ENCODE data around the gene SLC23A2.

Gene SLC23A2

DNA sequence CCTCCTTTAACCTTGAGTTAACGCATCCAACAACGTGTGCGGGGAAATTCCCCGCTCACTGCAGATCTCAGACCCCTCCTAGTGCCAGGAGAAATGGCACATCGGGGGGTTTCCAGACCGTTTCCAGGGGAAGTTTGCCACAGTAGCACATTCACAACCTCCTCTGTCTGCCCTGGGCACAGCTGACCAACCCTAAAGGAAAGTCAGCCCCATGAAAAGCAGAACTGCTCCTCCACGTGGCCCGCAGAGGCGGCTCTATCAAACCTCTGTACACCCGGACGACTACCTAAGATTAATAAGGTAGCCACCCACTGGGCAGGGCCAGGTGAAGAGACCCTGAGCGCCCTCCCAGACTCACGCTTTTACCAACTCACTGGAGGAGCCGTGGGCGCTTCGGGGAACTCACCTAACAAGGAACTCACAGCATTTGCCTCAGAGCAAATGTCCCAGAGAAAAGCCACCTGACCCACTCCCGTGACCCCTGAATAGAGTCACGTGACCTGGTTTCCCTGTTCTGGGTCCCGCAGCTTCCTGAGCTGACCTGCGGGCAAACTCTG lies 186.5 kb downstream of the SLC23A2 start:
- no peak overlapping the region for H2AFZ ChIP-seq (ENCODE audit: low read length, unreplicated experiment)
- H3K36me3 ChIP-seq (ENCODE audit: insufficient read depth, low read length), result no peaks in the 10 kb centered on the region
- H3K27me3 ChIP-seq (ENCODE audit: insufficient read depth, low read length), result peaks cover 7% of the 10 kb centered on the region; the same call in 1 of the 2 replicates
- H3K27ac ChIP-seq (ENCODE audit: low read depth, low read length), result no peak overlapping the region
- H3K4me1 ChIP-seq (ENCODE audit: control insufficient read depth, insufficient read depth, low read length, unreplicated experiment), result no peaks in the 10 kb centered on the region
- H3K4me3 ChIP-seq (ENCODE audit: low read depth, low read length), result no peak overlapping the region
- no peaks in the 10 kb centered on the region for H3K79me2 ChIP-seq (ENCODE audit: control insufficient read depth, insufficient read depth, low read length, unreplicated experiment)

DNA sequence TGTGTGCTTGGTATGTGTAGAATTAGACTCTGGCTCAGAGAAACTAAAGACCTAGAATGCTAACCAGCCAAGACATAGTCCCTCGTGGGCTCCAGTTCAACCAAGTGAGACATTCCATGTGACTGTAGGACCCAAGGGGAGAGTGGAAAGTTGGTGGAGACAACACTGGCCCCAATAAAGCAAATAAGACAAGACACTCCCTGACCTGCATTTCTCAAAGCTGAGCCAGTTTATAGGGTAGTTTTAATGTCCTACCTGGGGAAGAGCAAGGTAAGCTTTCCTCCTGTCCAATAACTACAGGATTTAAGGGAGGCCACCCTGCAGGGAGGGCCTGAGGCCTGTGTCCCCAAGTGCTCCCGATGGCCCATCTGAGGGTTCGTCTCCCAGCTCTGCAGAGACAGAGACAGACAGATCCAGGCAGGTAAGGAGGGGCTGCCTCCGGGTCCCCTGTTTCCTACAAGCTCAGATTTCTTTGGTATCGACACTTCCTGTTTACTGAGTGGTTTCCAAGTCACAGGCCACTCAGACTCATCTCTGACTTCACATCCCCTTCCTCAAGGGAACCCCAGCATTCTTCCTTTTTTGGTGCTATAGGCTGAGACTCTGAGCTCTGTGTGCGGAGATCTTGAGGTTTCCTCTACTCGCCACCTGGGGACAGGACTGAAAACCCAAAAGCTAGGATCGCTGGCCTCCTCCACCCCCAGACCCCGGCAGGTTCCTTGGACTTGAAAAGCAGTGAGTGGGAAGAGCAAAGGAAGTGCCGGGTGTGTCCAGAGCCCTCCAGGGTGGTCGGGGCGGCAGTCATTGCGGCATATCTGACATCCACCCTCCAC lies 187.2 kb downstream of the SLC23A2 start:
- Histone ChIP-seq H2AFZ (ENCODE audit: low read length, unreplicated experiment) (no peak overlapping the region), H3K79me2 (ENCODE audit: control insufficient read depth, insufficient read depth, low read length, unreplicated experiment) (no peaks in the 10 kb centered on the region), H3K36me3 (ENCODE audit: insufficient read depth, low read length) (no peaks in the 10 kb centered on the region), H3K27me3 (ENCODE audit: insufficient read depth, low read length) (peaks cover 8% of the 10 kb centered on the region; the same call in 1 of the 2 replicates), H3K4me1 (ENCODE audit: control insufficient read depth, insufficient read depth, low read length, unreplicated experiment) (no peaks in the 10 kb centered on the region), H3K4me3 (ENCODE audit: low read depth, low read length) (no peak overlapping the region), H3K27ac (ENCODE audit: low read depth, low read length) (no peak overlapping the region)

DNA sequence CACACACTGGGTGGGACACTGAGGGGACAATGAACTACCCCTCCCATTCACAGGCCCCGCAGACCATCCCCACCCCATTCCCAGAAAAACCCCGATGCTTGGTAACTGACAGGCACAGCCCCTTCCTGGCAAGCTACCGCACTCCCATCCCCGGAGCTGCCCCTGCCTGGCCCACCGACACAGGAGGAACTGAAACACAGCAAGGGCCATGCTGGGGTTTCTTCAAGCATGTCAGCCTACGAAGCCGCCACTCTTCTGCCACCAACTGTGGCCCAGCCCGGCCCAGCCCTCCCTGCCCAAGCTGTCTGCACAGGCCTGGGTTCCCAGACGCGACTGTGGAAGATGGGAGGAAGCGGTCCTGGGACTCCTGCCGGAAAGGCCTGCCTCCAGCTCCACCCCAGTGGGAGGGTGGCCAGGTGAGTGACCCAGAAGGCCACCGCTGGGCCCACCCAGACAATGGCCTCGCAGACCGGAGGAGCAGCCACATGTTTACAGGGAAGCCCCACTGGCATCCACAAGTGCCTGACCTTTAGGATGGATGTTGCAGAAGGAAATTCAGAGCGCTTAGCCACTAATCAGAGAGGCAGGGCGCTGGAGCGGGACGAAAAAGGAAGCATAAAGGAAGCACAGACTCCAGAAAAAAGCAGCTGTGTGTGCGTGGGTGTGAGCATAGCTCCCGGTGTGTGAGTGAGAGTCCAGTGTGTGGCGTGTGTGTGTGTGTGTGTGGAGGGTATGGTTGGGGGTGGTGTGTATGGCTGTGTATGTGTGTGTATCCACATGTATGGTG lies 188.0 kb downstream of the SLC23A2 start:
- Histone ChIP-seq H2AFZ (ENCODE audit: low read length, unreplicated experiment) (no peak overlapping the region), H3K4me1 (ENCODE audit: control insufficient read depth, insufficient read depth, low read length, unreplicated experiment) (no peaks in the 10 kb centered on the region), H3K4me3 (ENCODE audit: low read depth, low read length) (no peak overlapping the region), H3K27me3 (ENCODE audit: insufficient read depth, low read length) (peaks cover 11% of the 10 kb centered on the region), H3K79me2 (ENCODE audit: control insufficient read depth, insufficient read depth, low read length, unreplicated experiment) (no peaks in the 10 kb centered on the region), H3K36me3 (ENCODE audit: insufficient read depth, low read length) (no peaks in the 10 kb centered on the region), H3K27ac (ENCODE audit: low read depth, low read length) (no peak overlapping the region)

DNA sequence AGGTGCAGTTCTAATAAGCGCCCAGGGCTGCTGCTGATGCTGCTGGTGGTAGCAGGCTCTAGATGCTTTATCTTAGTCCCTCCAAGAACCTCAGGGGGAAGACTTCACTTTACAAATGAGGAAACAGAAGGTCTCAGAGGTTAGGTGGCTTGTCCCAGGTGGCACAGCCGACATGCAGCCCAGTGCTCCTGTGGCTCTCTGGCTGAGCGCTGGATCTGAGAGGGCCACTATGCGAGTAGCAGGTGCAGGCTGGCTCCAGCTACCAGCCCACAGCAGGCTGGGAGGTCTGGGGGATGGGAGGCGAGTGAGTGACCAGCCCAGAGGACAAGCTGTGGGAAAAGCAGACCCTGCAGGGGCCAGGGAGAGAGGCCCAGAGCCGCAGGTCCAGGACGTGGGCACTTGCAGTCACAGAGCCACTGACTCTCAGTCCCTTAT lies 188.7 kb downstream of the SLC23A2 start:
- Histone ChIP-seq H3K36me3 (ENCODE audit: insufficient read depth, low read length) (no peaks in the 10 kb centered on the region), H3K4me1 (ENCODE audit: control insufficient read depth, insufficient read depth, low read length, unreplicated experiment) (no peaks in the 10 kb centered on the region), H3K27ac (ENCODE audit: low read depth, low read length) (no peak overlapping the region), H3K79me2 (ENCODE audit: control insufficient read depth, insufficient read depth, low read length, unreplicated experiment) (no peaks in the 10 kb centered on the region), H3K4me3 (ENCODE audit: low read depth, low read length) (no peak overlapping the region), H3K27me3 (ENCODE audit: insufficient read depth, low read length) (peaks cover 17% of the 10 kb centered on the region), H2AFZ (ENCODE audit: low read length, unreplicated experiment) (no peak overlapping the region)

DNA sequence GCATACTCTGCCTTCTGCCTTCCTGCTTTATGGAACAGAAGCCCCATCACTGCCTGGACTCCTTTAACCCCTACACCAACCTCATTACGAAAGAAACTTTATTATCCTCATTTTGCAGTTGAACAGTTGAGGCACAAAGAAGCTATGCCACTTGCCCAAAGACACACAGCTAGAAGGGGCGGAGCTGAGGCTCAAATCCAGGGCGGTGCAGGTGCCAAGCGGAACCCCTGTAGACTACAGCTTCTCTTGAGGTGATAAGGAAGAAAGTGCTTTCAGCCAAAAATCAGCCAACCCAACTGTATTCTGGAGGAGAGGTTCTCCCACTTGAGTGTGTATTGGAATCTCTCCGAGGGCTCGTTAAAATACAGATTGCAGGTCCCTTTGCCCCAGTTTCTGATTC lies 189.1 kb downstream of the SLC23A2 start:
- H3K4me1 ChIP-seq (ENCODE audit: control insufficient read depth, insufficient read depth, low read length, unreplicated experiment), result no peaks in the 10 kb centered on the region
- H3K4me3 ChIP-seq (ENCODE audit: low read depth, low read length), result no peak overlapping the region
- H3K27me3 ChIP-seq (ENCODE audit: insufficient read depth, low read length), result peaks cover 19% of the 10 kb centered on the region
- no peak overlapping the region for H3K27ac ChIP-seq (ENCODE audit: low read depth, low read length)
- H3K36me3 ChIP-seq (ENCODE audit: insufficient read depth, low read length), result no peaks in the 10 kb centered on the region
- H2AFZ ChIP-seq (ENCODE audit: low read length, unreplicated experiment), result no peak overlapping the region
- no peaks in the 10 kb centered on the region for H3K79me2 ChIP-seq (ENCODE audit: control insufficient read depth, insufficient read depth, low read length, unreplicated experiment)

DNA sequence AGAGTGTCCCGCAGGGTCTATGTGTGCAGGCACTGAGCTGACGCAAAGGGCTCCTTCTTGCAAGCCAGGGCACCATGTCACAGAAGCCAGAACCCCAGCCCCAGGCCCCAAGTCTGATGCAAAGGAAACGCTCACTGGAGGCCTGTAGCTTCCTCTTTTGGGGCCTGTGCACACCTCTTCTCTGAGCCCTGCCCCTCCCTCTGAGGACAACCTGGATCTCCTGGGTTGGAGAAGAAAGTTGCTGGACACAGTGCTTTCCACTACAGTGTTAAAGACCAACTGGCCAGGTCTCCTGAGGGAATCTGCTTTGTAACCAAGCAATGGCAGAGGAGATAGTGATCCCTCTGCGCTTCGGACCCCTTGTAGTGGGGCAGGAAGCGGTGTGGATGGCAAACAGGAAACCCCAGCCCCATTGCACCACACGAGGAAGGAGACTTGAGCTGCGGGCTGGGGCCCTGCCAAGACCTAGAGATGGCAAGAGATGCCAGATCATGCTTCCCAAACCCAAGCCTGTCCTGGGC lies 189.6 kb downstream of the SLC23A2 start:
- Histone ChIP-seq H3K4me1 (ENCODE audit: control insufficient read depth, insufficient read depth, low read length, unreplicated experiment) (no peaks in the 10 kb centered on the region), H2AFZ (ENCODE audit: low read length, unreplicated experiment) (no peak overlapping the region), H3K4me3 (ENCODE audit: low read depth, low read length) (no peak overlapping the region), H3K79me2 (ENCODE audit: control insufficient read depth, insufficient read depth, low read length, unreplicated experiment) (no peaks in the 10 kb centered on the region), H3K27ac (ENCODE audit: low read depth, low read length) (no peak overlapping the region), H3K27me3 (ENCODE audit: insufficient read depth, low read length) (peaks cover 19% of the 10 kb centered on the region), H3K36me3 (ENCODE audit: insufficient read depth, low read length) (no peaks in the 10 kb centered on the region)

DNA sequence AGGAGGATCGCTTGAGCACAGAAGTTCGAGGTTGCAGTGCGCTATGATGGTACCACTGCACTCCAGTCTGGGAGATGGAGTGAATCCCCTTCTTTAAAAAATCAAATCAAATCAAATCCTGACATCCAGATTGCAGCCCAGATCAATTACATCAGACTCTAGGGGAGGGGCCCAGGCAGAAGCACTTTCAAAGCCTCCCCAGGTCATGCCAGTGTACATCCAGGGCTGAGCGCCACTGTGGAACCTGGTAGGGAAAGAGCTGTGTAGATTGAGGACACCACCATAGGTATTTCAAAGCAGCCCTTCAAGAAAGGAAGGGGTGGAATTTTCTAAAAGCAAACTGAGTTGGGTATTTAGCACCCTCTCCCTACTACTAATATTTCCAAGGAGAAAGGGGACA lies 190.1 kb downstream of the SLC23A2 start:
- Histone ChIP-seq H3K4me1 (ENCODE audit: control insufficient read depth, insufficient read depth, low read length, unreplicated experiment) (no peaks in the 10 kb centered on the region), H3K27me3 (ENCODE audit: insufficient read depth, low read length) (peaks cover 19% of the 10 kb centered on the region), H2AFZ (ENCODE audit: low read length, unreplicated experiment) (no peak overlapping the region), H3K27ac (ENCODE audit: low read depth, low read length) (no peak overlapping the region), H3K36me3 (ENCODE audit: insufficient read depth, low read length) (no peaks in the 10 kb centered on the region), H3K79me2 (ENCODE audit: control insufficient read depth, insufficient read depth, low read length, unreplicated experiment) (no peaks in the 10 kb centered on the region), H3K4me3 (ENCODE audit: low read depth, low read length) (no peak overlapping the region)

DNA sequence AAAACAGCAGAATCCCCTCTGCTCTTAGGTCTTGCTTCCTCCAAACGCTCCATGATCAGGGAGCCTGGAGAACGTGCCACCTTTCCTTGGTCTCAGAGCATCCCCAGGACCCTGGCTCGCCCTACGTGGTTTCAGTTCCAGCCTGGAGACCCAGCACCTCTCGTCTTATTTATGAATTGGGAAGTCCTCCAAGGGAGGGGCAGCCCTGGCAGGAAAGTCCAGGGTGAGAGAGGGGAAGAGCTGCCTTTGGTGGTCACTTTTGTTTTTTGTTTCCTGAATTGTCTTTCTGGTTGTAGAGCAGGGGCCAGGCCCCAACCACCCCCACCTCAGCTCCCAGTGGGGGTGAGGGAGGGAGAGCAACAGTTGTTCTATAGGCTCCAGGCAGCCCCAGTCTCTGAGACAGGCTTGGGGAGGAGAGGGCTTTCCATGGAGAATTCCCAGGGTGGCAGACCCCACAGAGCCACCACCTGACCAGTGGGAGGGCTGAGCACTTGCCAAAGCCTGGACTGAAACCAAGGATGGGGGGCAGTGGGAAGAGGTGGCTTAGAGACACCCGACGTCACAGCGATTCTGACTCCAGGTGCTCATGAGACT lies 190.8 kb downstream of the SLC23A2 start:
- no peaks in the 10 kb centered on the region for H3K4me1 ChIP-seq (ENCODE audit: control insufficient read depth, insufficient read depth, low read length, unreplicated experiment)
- H3K27me3 ChIP-seq (ENCODE audit: insufficient read depth, low read length), result peaks cover 20% of the 10 kb centered on the region
- H2AFZ ChIP-seq (ENCODE audit: low read length, unreplicated experiment), result no peak overlapping the region
- H3K27ac ChIP-seq (ENCODE audit: low read depth, low read length), result no peak overlapping the region
- no peak overlapping the region for H3K4me3 ChIP-seq (ENCODE audit: low read depth, low read length)
- H3K79me2 ChIP-seq (ENCODE audit: control insufficient read depth, insufficient read depth, low read length, unreplicated experiment), result no peaks in the 10 kb centered on the region
- H3K36me3 ChIP-seq (ENCODE audit: insufficient read depth, low read length), result no peaks in the 10 kb centered on the region

DNA sequence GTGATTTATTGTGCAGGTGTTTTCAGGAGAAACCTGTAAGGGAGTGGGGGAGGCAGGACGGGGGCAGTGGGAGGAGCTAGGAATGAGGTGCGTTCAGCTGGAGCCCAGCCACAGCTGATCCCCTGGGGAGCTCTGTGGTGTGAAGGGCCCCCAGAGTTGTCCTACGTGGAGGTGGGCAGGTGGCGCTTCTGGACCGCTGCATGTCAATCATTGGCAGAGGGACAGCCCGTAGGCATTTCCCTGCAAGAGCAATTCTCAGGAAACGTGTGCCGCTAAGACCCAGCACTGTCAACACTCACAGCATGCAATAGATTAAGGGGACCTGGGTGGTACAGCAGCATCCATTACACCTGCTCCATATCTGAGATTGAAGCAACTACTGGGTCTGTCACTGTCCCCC lies 191.6 kb downstream of the SLC23A2 start:
- H2AFZ ChIP-seq (ENCODE audit: low read length, unreplicated experiment), result no peak overlapping the region
- no peak overlapping the region for H3K4me3 ChIP-seq (ENCODE audit: low read depth, low read length)
- H3K4me1 ChIP-seq (ENCODE audit: control insufficient read depth, insufficient read depth, low read length, unreplicated experiment), result no peaks in the 10 kb centered on the region
- H3K36me3 ChIP-seq (ENCODE audit: insufficient read depth, low read length), result no peaks in the 10 kb centered on the region
- H3K79me2 ChIP-seq (ENCODE audit: control insufficient read depth, insufficient read depth, low read length, unreplicated experiment), result no peaks in the 10 kb centered on the region
- H3K27me3 ChIP-seq (ENCODE audit: insufficient read depth, low read length), result peaks cover 23% of the 10 kb centered on the region
- no peak overlapping the region for H3K27ac ChIP-seq (ENCODE audit: low read depth, low read length)

DNA sequence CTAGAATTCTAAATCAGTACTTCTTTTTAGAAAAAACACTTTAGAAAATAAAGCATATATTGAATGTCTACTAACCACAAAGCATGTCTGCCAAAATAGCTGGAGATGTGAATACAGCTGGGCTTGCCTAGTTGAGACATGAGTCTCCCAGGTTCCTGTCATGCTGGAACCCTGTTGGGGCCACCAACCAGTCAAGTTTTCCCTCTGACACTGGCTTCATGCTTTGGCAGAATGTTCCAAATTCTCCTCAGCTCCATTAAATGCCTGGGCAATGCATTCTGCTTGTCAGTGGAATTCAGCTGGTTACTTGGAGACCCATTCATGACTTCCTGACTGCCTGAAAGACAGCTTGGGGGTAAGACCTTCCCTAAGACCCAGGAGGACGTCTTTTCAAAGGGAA lies 192.4 kb downstream of the SLC23A2 start:
- H3K27me3 ChIP-seq (ENCODE audit: insufficient read depth, low read length), result peaks cover 23% of the 10 kb centered on the region
- no peak overlapping the region for H3K4me3 ChIP-seq (ENCODE audit: low read depth, low read length)
- no peaks in the 10 kb centered on the region for H3K4me1 ChIP-seq (ENCODE audit: control insufficient read depth, insufficient read depth, low read length, unreplicated experiment)
- H3K27ac ChIP-seq (ENCODE audit: low read depth, low read length), result no peak overlapping the region
- no peaks in the 10 kb centered on the region for H3K36me3 ChIP-seq (ENCODE audit: insufficient read depth, low read length)
- H2AFZ ChIP-seq (ENCODE audit: low read length, unreplicated experiment), result no peak overlapping the region
- no peaks in the 10 kb centered on the region for H3K79me2 ChIP-seq (ENCODE audit: control insufficient read depth, insufficient read depth, low read length, unreplicated experiment)

Data from ACC112 (cell line).